ENCODE measurements around the gene IGLON5.

Gene IGLON5

DNA sequence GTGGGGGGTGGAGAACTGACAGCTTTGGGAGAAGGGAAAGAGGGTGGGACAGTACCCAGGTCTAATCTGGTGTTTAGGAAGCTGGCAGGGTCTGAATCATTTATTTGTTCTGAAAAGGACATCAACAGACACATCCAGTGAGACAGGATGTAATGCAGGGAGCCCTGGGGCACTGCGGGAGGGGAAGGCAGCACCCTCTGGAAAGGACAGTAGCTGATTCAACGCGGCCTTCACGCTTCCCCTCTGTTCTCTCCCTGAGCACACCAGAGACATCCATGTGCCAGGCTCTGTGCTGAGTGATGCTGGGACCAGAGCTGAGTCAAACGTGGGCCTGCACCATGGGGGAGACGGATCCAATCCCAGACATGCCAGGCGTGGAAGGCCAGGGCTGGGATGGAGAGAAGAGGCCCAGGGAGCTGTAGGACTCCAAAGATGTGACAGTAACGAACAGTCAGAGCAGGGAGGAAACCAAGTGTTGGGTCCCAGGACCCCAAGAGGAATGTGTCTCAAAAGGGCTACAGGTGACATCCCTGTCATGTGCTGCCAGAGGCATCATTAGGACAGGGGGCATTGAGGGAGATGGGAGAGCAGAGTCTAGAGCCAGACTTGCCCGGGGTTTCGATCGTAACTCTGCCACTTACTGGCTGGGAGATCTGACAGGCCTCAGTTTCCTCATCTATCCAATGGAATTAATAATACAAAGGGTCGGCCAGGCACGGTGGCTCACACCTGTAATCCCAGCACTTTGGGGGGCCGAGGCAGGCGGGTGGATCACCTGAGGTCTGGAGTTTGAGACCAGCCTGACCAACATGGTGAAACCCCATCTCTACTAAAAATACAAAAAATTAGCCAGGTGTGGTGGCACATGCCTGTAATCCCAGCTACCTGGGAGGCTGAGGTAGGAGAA, 53.0 kb downstream of the IGLON5 start:
- TF ChIP-seq, protein P1, sequence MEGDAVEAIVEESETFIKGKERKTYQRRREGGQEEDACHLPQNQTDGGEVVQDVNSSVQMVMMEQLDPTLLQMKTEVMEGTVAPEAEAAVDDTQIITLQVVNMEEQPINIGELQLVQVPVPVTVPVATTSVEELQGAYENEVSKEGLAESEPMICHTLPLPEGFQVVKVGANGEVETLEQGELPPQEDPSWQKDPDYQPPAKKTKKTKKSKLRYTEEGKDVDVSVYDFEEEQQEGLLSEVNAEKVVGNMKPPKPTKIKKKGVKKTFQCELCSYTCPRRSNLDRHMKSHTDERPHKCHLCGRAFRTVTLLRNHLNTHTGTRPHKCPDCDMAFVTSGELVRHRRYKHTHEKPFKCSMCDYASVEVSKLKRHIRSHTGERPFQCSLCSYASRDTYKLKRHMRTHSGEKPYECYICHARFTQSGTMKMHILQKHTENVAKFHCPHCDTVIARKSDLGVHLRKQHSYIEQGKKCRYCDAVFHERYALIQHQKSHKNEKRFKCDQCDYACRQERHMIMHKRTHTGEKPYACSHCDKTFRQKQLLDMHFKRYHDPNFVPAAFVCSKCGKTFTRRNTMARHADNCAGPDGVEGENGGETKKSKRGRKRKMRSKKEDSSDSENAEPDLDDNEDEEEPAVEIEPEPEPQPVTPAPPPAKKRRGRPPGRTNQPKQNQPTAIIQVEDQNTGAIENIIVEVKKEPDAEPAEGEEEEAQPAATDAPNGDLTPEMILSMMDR (IDR thresholded peaks at IDR 0.05; ENCODE audit: low read depth, low read length, missing control alignments) = no peak
- DNase-seq (ENCODE audit: low read depth) = no peak
- no peak overlapping the region for H3K4me3 ChIP-seq (ENCODE audit: low read depth, low read length)

GRCh38 chr19:51365211-51365964, 53.9 kb downstream of the IGLON5 start:
- TF ChIP-seq, protein P1 (IDR thresholded peaks at IDR 0.05; ENCODE audit: low read depth, low read length, missing control alignments) = no peak
- H3K4me3 ChIP-seq (ENCODE audit: low read depth, low read length) = peak overlapping the region; percentile 73
- no peak for DNase-seq (ENCODE audit: low read depth)

DNA sequence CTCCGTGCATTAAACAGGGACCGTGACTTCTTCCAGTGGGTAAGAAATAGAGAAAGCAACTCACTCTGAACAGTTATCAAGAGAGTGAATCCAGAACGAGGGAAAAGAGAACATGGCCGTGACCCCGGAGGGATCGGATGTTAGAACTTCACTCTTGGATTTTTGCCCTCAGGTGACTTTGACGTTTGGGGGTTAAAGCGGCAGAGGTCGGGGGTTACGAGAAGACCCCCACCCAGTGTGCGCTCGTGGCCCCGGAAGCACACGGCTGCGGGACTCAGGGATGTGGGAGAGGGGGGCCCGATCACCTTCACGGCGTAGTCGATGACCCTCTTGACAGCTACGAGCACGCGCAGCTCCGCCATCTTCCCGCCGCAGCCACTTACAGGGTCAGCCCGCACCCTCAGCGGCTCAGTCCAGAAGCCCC, 54.5 kb downstream of the IGLON5 start, which contains the start of gene ETFB:
Gene ETFB, minus strand, starts transcription at position 424 of the 424 bp plus-strand sequence. Its CDS starts 62 bp downstream, at position 362.
- no peak for DNase-seq (ENCODE audit: low read depth)
- H3K4me3 ChIP-seq (ENCODE audit: low read depth, low read length) = peak within 1 kb of the TSS; percentile 73
- TF ChIP-seq, protein P1 (IDR thresholded peaks at IDR 0.05; ENCODE audit: low read depth, low read length, missing control alignments) = no peak

- peak; percentile 92 for DNase-seq (ENCODE audit: low read depth)
- peak overlapping the region; percentile 73 for H3K4me3 ChIP-seq (ENCODE audit: low read depth, low read length)
Observed at GRCh38 chr19:51366389-51367254, 55.2 kb downstream of the IGLON5 start.

DNA sequence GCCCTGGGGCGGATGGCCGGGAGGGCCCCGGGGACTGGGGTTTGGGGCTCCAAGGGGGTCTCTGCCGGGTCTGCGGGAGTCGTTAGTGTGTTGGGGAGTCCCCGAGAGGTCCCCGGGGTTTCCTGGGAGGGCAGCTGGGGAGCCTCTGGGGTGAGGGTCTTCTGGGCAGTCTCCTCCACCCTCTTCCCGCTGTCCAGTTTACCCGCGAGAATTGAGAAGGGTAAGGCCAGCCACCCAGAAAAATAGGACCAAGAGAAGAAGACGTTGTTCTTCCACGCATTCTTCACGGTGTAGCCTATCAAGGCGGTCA, 55.8 kb downstream of the IGLON5 start:
- no peak for DNase-seq (ENCODE audit: low read depth)
- peak overlapping the region; percentile 73 for H3K4me3 ChIP-seq (ENCODE audit: low read depth, low read length)

More at GRCh38 chr19:51366389-51367254, 55.2 kb downstream of the IGLON5 start:
- TF ChIP-seq, protein P1 (IDR thresholded peaks at IDR 0.05; ENCODE audit: low read depth, low read length, missing control alignments) = no peak

More for the DNA sequence above, 55.8 kb downstream of the IGLON5 start:
- TF ChIP-seq, protein P1 (IDR thresholded peaks at IDR 0.05; ENCODE audit: low read depth, low read length, missing control alignments) = no peak
